ENCODE results near the gene KCNH1.

GRCh38 chr1:210826686-210827085 lies 307.3 kb downstream of the KCNH1 start:
- TF ChIP-seq RORB (CRISPR knock-in tag; IDR thresholded peaks at IDR 0.05) = no peak
- TF ChIP-seq, protein P1, sequence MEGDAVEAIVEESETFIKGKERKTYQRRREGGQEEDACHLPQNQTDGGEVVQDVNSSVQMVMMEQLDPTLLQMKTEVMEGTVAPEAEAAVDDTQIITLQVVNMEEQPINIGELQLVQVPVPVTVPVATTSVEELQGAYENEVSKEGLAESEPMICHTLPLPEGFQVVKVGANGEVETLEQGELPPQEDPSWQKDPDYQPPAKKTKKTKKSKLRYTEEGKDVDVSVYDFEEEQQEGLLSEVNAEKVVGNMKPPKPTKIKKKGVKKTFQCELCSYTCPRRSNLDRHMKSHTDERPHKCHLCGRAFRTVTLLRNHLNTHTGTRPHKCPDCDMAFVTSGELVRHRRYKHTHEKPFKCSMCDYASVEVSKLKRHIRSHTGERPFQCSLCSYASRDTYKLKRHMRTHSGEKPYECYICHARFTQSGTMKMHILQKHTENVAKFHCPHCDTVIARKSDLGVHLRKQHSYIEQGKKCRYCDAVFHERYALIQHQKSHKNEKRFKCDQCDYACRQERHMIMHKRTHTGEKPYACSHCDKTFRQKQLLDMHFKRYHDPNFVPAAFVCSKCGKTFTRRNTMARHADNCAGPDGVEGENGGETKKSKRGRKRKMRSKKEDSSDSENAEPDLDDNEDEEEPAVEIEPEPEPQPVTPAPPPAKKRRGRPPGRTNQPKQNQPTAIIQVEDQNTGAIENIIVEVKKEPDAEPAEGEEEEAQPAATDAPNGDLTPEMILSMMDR (IDR thresholded peaks at IDR 0.05) = no peak
- TF ChIP-seq, protein P2, sequence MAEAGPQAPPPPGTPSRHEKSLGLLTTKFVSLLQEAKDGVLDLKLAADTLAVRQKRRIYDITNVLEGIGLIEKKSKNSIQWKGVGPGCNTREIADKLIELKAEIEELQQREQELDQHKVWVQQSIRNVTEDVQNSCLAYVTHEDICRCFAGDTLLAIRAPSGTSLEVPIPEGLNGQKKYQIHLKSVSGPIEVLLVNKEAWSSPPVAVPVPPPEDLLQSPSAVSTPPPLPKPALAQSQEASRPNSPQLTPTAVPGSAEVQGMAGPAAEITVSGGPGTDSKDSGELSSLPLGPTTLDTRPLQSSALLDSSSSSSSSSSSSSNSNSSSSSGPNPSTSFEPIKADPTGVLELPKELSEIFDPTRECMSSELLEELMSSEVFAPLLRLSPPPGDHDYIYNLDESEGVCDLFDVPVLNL (CRISPR knock-in tag; IDR thresholded peaks at IDR 0.05; ENCODE audit: borderline replicate concordance, low read depth) = no peak
- TF ChIP-seq, protein P3, sequence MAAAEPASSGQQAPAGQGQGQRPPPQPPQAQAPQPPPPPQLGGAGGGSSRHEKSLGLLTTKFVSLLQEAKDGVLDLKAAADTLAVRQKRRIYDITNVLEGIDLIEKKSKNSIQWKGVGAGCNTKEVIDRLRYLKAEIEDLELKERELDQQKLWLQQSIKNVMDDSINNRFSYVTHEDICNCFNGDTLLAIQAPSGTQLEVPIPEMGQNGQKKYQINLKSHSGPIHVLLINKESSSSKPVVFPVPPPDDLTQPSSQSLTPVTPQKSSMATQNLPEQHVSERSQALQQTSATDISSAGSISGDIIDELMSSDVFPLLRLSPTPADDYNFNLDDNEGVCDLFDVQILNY (CRISPR knock-in tag; IDR thresholded peaks at IDR 0.05) = no peak
- no peak for TF ChIP-seq CBFB (CRISPR knock-in tag; IDR thresholded peaks at IDR 0.05; ENCODE audit: low read depth)
- TF ChIP-seq TEAD1 (CRISPR knock-in tag; IDR thresholded peaks at IDR 0.05) = no peak
- TF ChIP-seq FOXJ3 (CRISPR knock-in tag; IDR thresholded peaks at IDR 0.05; ENCODE audit: borderline replicate concordance) = no peak
- TF ChIP-seq USF1 (CRISPR knock-in tag; IDR thresholded peaks at IDR 0.05) = no peak
